Measurements from ENCODE around the gene MSANTD3.

Gene MSANTD3

DNA sequence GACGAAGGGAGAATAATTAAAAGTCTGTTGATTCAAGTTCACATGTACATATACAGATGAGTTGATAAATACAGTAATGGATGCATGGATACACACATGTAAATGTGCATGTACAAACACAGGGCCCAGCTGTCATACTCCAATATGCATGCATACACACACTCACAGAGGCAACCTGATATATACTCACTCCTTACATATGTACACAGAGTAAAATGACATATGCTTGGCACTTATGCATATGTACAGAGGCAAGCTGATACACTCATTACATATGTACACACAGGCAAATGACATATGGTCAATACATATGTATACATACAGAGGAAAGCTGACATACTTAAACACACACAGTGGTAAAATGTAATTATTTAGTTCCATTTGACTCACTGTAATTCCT, 38.8 kb downstream of the MSANTD3 start:
- no peak for DNase-seq (ENCODE audit: low read depth)

DNA sequence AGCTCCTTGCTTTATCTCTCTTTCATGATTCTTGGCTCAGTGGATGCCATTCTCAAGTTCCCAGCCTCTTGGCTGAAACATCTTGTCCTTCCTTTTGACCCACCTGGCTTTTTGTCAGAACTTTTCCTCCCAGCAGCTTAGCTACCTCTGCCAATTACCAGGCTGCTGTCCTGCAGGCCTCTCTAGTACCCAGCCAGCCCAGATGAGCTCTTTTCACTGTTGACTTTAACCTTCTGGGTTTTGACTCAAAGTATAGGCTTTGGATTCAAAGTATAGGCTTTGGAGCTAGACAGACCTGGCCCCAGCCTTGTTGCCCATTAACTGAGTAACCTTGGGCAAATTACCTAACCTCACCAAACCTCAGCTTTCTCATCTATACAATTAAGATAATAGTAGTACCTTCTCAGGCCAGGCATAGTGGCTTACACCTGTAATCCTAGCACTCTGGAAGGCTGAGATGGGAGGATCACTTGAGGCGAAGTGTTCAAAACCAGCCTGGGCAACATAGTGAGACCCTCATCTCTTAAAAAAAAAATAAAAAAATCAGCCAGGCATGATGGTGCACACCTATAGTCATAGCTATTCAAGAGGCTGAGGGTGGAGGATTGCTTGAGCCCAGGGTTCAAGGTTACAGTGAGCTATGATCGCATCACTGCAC, 39.4 kb downstream of the MSANTD3 start:
- DNase-seq (ENCODE audit: low read depth), result no peak

DNA sequence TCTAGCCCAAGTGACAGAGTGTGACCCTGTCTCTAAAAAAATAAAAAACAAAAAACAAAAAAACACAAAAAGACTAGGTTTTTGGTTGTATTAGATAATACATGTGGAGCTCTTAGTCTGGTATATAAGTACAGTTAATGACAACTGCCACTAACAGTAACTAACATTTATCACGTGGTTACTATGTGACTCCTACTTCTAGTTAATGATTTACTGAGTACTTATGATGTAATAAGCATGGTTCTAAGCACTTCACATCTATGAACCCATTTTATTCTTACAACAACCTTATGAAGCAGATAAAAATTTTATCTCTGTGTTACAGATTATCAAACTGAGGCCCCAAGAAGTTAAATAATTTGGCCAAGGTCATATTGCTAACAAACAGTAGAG, 39.9 kb downstream of the MSANTD3 start:
- no peak for DNase-seq (ENCODE audit: low read depth)

DNA sequence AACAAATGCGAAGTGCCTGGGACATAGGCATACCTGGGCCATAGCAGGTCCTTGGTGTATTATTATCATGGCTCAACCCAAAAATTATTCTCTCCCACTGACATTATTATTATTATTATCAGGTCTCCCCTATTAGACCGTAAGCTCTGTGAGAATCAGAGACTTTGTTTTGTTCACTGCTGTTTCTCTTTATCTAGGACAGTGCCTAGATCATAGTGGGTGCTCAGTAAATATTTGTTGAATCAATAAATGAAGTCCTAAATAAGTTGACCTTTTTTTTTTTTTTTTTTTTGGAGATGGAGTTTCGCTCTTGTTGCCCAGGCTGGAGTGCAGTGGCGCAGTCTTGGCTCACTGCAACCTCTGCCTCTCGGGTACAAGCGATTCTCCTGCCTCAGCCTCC, 41.1 kb downstream of the MSANTD3 start:
- no peak for DNase-seq (ENCODE audit: low read depth)

DNA sequence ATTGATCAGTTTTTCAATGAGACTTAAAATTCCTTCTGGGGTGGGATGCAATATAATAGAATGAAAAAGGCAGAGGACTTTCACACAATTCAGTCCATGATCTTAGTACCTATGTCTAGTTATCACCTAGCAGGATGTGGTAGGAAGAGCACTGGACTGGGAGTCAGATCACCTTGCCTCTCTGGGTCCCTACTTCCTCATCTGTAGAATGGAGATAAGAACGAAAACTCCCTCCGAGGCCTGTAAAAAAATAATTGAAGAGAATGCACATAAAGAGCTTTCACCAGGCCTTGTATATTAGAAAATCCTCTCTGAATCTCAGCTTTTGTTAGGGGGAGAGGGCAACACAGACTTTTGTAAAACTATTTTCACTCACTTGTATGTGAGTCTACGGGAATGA, 45.3 kb downstream of the MSANTD3 start:
- no peak for DNase-seq (ENCODE audit: low read depth)

DNA sequence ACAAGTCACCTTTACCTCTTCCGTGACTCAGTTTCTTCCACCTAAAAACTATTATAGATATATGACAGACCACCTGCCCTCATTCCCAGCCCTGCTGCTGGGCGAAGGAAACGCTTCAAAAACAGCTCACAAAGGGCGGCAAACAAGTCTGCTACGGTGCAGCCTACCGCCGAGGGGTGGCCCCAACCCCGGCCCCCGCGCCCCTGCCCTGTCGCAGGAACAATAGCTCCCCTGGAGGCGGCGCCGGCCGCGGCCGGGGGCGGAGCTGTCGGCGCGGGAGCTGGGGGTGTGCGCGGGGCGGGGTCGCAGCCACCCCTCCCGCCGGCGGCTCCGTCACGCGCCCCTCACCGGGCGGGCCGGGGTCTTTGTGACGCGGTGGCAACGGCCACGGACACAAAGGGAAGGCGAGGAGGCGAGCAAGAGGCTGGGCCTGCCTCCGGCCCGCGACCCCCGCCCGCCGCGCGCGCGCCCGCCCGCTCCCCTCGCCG, 45.9 kb downstream of the MSANTD3 start, which contains the start of gene TMEFF1:
Gene TMEFF1 (plus strand): TSS at position 362 of the 488 bp plus-strand sequence. CDS start 396 bp downstream, outside the sequence.
- no peak for DNase-seq (ENCODE audit: low read depth)

DNA sequence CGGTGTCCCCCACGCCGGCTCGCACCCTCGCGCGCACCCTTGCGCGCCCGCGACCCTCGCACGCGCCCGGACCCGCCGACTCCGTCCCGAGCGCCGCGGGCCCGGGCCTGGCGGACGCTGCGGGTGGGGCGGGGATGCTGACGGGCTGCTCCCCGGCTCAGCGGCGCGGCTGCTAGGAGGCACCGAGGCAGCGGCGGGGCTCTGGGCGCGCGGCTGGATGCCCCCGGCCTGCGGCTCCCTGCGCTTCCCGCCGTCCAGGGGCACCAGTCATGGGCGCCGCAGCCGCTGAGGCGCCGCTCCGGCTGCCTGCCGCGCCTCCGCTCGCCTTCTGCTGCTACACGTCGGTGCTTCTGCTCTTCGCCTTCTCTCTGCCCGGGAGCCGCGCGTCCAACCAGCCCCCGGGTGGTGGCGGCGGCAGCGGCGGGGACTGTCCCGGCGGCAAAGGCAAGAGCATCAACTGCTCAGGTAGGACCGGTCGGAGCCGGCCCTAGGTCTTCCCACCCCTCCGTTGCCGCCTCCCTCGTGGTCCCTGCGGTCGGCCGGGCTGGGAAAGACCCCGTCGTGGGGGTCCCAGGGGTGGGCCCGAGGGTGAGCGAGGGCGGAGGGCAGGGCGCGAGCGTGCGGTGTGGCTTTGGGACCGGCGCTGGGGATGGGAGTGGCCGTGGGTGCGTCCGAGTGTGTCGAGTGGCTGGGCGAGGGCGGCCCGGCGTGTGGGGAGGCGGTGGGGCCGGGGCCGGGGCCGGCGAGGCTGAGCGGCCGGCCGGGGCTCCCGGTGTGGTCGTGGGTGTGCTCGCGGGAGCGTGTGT, 46.5 kb downstream of the MSANTD3 start:
- no peak for DNase-seq (ENCODE audit: low read depth)

DNA sequence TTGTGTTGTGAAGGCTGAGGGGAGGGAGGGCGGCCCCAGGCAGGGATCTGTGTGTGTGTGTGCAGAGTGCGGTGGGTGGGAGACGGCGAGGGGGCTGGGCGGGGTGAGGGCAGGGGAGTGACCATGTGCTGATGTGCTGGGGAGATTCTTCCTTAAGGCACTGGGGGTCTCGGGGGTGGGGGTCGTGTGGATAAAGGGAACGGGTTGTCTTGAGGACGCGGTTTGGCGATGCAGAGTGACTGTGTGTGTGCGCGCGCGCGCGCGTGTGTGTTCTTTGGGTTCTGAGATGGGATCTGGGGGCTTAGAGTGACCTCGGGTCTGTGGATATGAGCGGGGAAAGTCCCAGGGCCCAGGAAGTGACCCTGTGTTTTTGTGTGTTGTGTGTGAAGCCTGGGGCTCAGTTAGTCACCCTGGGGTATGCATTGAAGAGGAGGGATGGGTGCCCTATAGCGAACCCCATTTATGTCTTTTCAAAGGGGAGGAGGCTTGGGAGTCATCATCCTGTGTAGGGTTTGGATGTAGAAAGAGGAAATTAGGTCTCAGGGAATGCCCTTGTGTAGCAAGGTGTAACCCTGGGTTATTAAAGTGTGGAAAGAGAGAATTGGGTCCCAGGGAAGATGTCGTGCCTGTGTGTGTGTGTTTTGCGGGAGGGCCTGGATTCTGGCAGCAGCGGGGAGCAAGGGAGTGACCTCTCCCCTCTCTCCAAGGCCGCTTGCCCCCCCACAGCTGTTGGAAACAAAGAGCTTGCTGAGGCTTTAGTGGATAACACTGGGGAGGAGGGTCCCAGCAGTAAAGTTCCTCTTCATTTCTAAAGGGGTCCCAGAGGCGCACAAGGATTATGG, 47.4 kb downstream of the MSANTD3 start:
- DNase-seq (ENCODE audit: low read depth), result no peak

DNA sequence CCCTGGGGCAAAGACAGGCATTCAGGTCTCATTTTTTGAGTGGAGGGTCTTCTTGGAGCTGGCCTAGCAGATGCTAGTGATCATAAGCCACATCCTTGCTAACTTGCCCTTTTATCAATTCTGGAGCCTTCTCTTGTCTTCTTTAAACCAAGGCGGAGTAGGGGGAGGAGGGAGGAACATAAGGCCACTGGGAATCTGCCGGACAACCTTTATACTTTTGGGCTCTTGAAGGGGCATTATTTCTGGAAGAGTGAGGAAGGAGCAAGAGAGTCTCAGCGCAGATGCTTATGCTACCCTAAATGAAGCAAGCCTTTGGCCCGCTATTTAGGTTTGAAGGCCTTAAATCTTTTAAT, 48.0 kb downstream of the MSANTD3 start:
- no peak for DNase-seq (ENCODE audit: low read depth)

DNA sequence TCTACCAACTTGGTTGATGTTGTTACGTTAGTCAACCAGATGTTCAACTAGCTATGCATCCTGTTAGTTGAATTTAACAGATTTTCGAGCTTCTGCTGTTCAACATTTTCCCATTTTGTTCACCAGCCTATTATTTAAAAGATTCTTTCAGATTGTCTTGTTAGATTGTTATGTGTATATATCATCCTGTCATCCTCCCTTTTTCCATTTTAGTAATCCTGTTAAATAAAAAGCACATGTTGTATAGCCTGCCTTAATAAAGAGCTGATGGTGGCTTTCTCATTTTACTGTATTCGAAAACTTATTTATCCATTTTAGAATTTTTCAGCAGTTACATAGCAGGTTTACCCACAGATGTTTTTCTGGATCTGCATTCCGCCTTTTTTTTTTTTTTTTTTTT, 50.3 kb downstream of the MSANTD3 start:
- no peak for DNase-seq (ENCODE audit: low read depth)

DNA sequence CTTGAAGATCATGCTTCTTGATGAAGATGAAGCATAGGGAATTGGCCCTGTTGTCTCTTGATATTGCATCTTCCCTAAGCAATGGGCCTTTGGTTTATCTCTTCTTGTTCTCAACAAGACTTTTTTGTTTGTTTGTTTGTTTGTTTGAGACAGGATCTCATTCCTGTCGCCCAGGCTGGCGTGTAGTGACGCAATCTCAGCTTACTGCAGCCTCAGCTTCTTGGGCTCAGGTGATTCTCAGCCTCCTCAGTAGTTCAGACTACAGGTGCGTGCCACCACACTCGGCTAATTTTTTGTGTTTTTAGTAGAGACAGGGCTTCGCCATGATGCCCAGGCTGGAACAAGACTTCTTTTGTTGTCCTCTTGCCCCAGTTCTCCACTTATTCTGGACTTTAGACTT, 51.2 kb downstream of the MSANTD3 start:
- no peak for DNase-seq (ENCODE audit: low read depth)

DNA sequence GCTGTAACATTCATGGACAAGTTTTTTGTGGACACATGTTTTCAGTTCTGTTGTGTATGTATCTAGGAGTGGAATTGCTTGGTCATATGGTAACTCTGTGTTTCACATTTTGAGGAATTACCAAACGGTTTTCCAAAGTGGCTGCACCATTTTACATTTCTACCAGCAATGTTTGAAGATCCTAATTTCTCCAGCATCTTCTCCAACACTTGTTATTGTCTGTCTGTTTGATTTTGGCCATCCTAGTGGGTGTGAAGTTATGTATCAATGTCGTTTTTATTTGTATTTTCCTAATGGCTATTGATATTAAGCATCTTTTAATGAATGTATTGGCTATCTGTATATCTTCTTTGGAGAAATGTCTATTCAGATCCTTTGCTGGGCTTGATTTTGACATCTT, 52.9 kb downstream of the MSANTD3 start:
- no peak for DNase-seq (ENCODE audit: low read depth)

DNA sequence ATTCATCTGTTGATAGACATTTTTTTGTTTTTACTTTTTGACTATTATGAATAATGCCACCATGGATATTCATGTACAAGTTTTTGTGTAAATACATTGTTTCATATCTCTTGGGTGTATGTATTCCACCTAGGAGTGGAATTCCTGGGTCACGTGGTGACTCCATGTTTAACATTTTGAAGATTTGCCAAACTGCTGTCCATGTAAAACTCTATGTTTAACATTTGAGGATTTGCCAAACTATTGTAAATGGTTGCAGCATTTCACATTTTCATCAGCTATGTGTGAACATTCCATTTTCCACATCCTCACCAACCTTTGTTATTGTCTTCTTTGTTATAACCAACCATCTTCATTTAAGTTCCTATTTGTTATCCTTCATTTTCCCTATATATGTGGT, 58.3 kb downstream of the MSANTD3 start:
- no peak for DNase-seq (ENCODE audit: low read depth)

DNA sequence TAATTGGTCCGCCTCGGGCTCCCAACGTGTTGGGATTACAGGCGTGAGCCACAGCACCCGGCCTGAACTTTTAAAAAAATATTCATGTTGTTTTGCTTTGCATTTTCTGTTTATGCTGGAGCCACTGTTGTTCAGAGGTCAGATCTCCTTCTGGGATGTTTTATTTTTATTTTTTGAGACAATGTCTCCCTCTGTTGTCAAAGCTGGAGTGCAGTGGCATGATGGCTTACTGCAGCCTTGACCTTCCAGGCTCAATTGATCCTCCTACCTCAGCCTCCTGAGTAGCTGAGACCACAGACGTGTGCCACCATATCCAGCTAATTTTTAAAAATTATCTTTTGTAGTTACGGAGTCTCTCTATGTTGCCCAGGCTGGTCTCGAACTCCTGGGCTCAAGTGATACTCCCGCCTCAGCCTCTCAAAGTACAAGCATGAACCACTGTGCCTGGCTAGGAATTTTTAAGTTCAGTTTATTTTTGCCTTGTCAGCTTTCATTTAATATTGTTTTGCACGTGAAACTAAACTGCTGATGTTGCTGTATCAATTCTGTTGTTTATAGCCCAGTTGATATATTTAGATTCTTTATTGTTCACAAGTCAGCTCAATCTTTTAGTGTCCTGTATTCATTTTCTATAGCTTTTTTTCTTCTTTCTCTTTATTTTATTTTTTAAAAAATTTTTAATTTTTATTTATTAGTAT, 59.7 kb downstream of the MSANTD3 start:
- no peak for DNase-seq (ENCODE audit: low read depth)

DNA sequence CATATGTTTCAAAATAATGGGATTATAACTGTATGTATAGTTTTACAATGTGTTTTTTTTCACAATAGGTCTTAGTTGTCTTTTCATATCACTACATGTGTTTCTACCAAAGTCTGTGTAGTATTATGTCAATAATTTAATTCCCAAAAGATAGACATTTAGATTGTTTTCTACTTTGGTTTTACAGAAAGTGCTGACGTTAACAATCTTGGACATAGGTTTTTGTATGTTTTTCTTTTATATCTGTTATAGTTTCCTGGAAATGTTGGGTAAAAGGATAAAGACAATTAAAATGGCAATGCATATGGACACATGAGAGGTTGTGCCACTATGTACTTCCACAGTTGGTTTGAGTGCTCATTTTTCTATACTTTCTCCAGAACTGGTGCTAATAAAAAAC, 61.2 kb downstream of the MSANTD3 start:
- no peak for DNase-seq (ENCODE audit: low read depth)

DNA sequence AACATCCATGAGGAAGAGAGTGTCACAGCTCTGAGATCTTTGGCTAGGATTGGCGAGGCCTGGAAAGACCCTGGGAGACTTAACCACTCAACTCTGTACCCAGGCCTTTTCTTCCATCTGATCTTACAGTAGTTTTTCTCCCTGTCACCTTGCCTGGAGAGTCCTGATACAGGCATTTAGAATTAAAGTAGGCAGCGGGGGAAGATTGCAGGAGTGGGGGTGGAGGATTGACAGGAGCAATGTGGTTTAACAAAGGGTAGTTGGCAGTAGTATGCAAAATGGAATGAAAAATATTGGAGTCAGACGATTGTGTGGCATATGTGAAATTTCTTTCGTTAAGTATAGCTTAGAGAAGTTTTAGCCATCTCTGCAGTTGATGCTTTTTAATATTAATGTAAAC, 62.9 kb downstream of the MSANTD3 start:
- DNase-seq (ENCODE audit: low read depth), result no peak

DNA sequence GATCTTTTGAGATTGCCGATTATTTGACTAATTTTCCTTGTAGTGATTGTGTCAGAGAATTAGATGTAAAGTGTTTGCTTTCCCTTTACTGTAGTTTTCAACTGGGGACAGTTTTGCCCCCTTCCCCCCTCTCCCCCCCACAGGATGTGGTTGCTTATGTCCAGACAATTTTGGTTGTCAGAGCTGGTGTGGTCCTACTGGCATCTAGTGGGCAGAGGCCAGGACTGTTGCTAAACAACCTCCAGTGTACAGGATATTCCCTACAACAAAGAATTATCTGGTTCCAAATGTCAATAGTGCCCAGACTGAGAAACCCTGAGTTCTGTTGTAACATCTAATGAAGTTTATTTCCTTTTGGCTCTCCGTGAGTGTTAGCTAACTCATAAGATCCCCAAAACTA, 66.0 kb downstream of the MSANTD3 start:
- DNase-seq (ENCODE audit: low read depth), result peak; percentile 23

DNA sequence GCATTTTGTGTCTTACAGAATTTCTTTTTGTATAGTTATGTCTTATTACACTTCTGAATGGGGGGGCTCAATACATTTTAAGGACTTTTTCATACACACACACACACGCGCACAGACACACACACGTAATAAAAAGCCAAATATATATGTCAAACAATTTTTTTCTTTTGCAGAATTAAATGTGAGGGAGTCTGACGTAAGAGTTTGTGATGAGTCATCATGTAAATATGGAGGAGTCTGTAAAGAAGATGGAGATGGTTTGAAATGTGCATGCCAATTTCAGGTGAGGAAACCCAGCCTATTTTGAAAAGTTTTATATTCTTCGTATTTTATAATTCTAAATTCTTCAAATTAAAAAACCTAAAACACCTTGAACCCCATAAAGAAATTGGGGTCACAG, 71.6 kb downstream of the MSANTD3 start:
- DNase-seq (ENCODE audit: low read depth), result no peak

DNA sequence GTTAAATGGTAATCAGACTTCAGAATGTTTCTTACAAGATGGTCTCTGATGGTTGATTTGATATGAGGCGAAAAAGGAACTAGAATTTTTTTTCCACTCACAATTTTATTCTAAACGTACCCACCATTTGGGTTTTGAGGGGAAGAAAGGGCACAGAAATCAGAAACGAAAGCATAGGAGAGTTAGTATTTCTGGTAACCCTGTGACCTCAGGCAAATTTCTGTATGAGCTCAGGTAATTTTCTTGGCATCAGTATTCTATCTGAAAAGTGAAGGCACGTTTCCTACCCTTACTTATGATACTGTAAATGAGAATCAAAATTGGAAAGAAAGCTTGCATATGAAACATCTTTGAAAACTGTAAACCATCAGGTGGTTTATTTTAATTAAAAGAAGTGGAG, 72.5 kb downstream of the MSANTD3 start:
- DNase-seq (ENCODE audit: low read depth), result no peak

DNA sequence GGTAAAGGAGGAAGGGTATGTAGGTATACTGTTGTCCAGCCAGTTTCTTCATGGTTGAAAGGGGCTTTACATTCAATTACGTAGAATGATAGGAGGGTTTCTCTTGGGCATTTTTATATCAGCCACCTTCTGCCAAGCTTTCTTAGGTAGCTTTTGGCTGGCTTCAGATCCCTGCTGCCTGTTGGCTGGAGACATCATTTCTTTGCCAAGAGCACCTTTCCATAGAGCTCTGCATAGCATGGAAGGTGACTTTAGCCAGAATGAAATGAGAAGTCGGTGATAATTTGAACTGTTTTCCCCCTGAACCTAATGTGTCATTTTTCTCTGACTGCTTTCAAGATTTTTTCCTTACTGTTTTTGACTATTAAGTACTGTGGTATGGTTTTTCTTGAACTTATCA, 72.9 kb downstream of the MSANTD3 start:
- DNase-seq (ENCODE audit: low read depth), result no peak

Measured in GM04503 (cell line).